ENCODE data around the gene FIGNL1.

GRCh38 chr7:50394315-50394714 lies 55.8 kb downstream of the FIGNL1 start:
- no peak for TF ChIP-seq POLR2AphosphoS5 (IDR thresholded peaks at IDR 0.05; ENCODE audit: low read depth, low read length)
- no peak for TF ChIP-seq REST (IDR thresholded peaks at IDR 0.05; ENCODE audit: insufficient read depth in 1 of 2, low read depth in 2 of 2, low read length in 2 of 2)
- no peak for TF ChIP-seq TAF1 (IDR thresholded peaks at IDR 0.05; ENCODE audit: borderline replicate concordance, insufficient read depth, low read length)
- TF ChIP-seq SIN3A (IDR thresholded peaks at IDR 0.05; ENCODE audit: borderline replicate concordance, insufficient read depth, low read length), result no peak
- no peak for TF ChIP-seq FOXP2 (optimal IDR thresholded peaks at IDR 0.05; ENCODE audit: borderline replicate concordance, extremely low read depth, extremely low read length, insufficient read depth)
